HPDE6-E6E7 (cell line): Measurements from ENCODE around the gene MCM10.
A peak's percentile ranks its signal among the peaks of the same experiment; 100 is the strongest.

ENCODE experiments used
- DNase-seq: peaks from one replicate; pipeline ENCODE4 v3.0.0; 2011; ENCODE audit warnings: missing footprints; ENCODE audit errors: extremely low spot score

Gene MCM10

GRCh38 chr10:13165177-13165576 is 3.8 kb downstream of the MCM10 start:
- DNase-seq, result no peak

- no peak for DNase-seq
Observed at GRCh38 chr10:13167568-13167967, 6.2 kb downstream of the MCM10 start.

- no peak for DNase-seq
Observed at GRCh38 chr10:13168781-13169180, 7.4 kb downstream of the MCM10 start.

- no peak for DNase-seq
Observed at GRCh38 chr10:13173616-13174015, 12.3 kb downstream of the MCM10 start.

GRCh38 chr10:13180788-13181187 is 19.4 kb downstream of the MCM10 start:
- DNase-seq, result no peak

- DNase-seq, result no peak
Observed at GRCh38 chr10:13182424-13182823, 21.1 kb downstream of the MCM10 start.

GRCh38 chr10:13183625-13184024 is 22.3 kb downstream of the MCM10 start:
- DNase-seq, result no peak

- DNase-seq, result no peak
Observed at GRCh38 chr10:13184276-13184675, 22.9 kb downstream of the MCM10 start.

GRCh38 chr10:13184730-13185514 is 23.6 kb downstream of the MCM10 start:
- no peak for DNase-seq

- no peak for DNase-seq
Observed at GRCh38 chr10:13187135-13187534, 25.8 kb downstream of the MCM10 start.

GRCh38 chr10:13188593-13188992 is 27.2 kb downstream of the MCM10 start:
- no peak for DNase-seq

- DNase-seq, result no peak
Observed at GRCh38 chr10:13189961-13190360, 28.6 kb downstream of the MCM10 start.

- DNase-seq, result no peak
Observed at GRCh38 chr10:13190816-13191215, 29.5 kb downstream of the MCM10 start.

- no peak for DNase-seq
Observed at GRCh38 chr10:13191362-13191761, 30.0 kb downstream of the MCM10 start.

GRCh38 chr10:13193637-13194036 is 32.3 kb downstream of the MCM10 start:
- DNase-seq, result no peak

GRCh38 chr10:13195016-13195415 is 33.7 kb downstream of the MCM10 start:
- no peak for DNase-seq

GRCh38 chr10:13201132-13201531 is 39.8 kb downstream of the MCM10 start:
- no peak for DNase-seq

GRCh38 chr10:13206091-13206490 is 44.7 kb downstream of the MCM10 start:
- no peak for DNase-seq

GRCh38 chr10:13206546-13207443 is 45.4 kb downstream of the MCM10 start:
- no peak for DNase-seq

GRCh38 chr10:13213163-13213562 is 51.8 kb downstream of the MCM10 start:
- DNase-seq, result no peak

GRCh38 chr10:13218878-13219277 is 57.5 kb downstream of the MCM10 start:
- no peak for DNase-seq

- peak; percentile 6 for DNase-seq
Observed at GRCh38 chr10:13219685-13220670, 58.6 kb downstream of the MCM10 start.
